Hepatocyte (in vitro differentiated cells): ENCODE results near the gene AGAP9. TPM values are rescaled to one million over a fixed set of nuclear protein-coding genes. Genes with fewer than 3 reads are reported as not detected.

ENCODE experiments used
- DNase-seq: peaks from one replicate; pipeline ENCODE4 v3.0.0-alpha.2; 2016; ENCODE audit warnings: low spot score
- H2AFZ ChIP-seq: fragments of 200-600 bp; sonication (generic); 2 replicates; pipeline ENCODE4 v1.6.0; 2016; ENCODE audit warnings: antibody characterized with exemption, mild to moderate bottlenecking
- H3K27ac ChIP-seq: fragments of 200-600 bp; sonication (generic); 2 replicates; pipeline ENCODE4 v1.5.1; 2016; ENCODE audit warnings: mild to moderate bottlenecking
- H3K27me3 ChIP-seq: fragments of 200-600 bp; sonication (generic); 2 replicates; pipeline ENCODE4 v1.6.1; 2016
- H3K36me3 ChIP-seq: fragments of 200-600 bp; sonication (generic); replicated peaks from 2 replicates; pipeline ENCODE4 v1.5.1; 2016; ENCODE audit warnings: low read depth; ENCODE audit not compliant: insufficient read depth
- H3K4me1 ChIP-seq: fragments of 200-600 bp; sonication (generic); 2 replicates; pipeline ENCODE4 v1.5.1; 2016; ENCODE audit warnings: mild to moderate bottlenecking, moderate library complexity; ENCODE audit not compliant: insufficient read depth
- H3K4me2 ChIP-seq: fragments of 200-600 bp; sonication (generic); 2 replicates; pipeline ENCODE4 v1.6.0; 2016
- H3K4me3 ChIP-seq: fragments of 200-600 bp; sonication (generic); 2 replicates; pipeline ENCODE4 v1.5.1; 2016; ENCODE audit warnings: mild to moderate bottlenecking
- H3K79me2 ChIP-seq: fragments of 200-600 bp; sonication (generic); 2 replicates; pipeline ENCODE4 v1.6.0; 2017; ENCODE audit warnings: mild to moderate bottlenecking
- H3K9me2 ChIP-seq: fragments of 200-600 bp; sonication (generic); replicated peaks from 2 replicates; pipeline ENCODE4 v1.6.0; 2017; ENCODE audit warnings: mild to moderate bottlenecking; ENCODE audit not compliant: insufficient read depth
- H3K9me3 ChIP-seq: fragments of 200-600 bp; sonication (generic); 2 replicates; pipeline ENCODE4 v1.5.1; 2016; ENCODE audit warnings: low read depth, mild to moderate bottlenecking
- H4K20me1 ChIP-seq: fragments of 200-600 bp; sonication (generic); 2 replicates; pipeline ENCODE4 v1.6.0; 2016; ENCODE audit warnings: mild to moderate bottlenecking; ENCODE audit not compliant: insufficient read depth, poor library complexity, severe bottlenecking
- EZH2 ChIP-seq: fragments of 200-600 bp; sonication (generic); IDR thresholded peaks from 2 replicates; pipeline ENCODE4 v1.6.1; 2016; ENCODE audit warnings: antibody characterized with exemption, mild to moderate bottlenecking, borderline replicate concordance
- EZH2phosphoT487 ChIP-seq: fragments of 200-600 bp; sonication (generic); IDR thresholded peaks from one replicate; pipeline ENCODE4 v1.6.1; 2018; ENCODE audit warnings: antibody characterized with exemption, mild to moderate bottlenecking, low read depth, moderate library complexity; ENCODE audit not compliant: unreplicated experiment, severe bottlenecking
- WGBS: methylation state at CpG from one replicate; pipeline ENCODE4 v1.1.6; 2016; ENCODE audit warnings: low lambda C conversion rate; ENCODE audit errors: missing lambda C conversion rate; 5-methylcytosine and 5-hydroxymethylcytosine counted together
- polyA plus RNA-seq: library from polyadenylated mRNA; unstranded; fragments of >200 nt; fragmentation: Nextera tagmentation; extraction: Ambion mirVana; gene quantifications from 2 replicates; pipeline ENCODE4 v1.2.1, GENCODE V29; 2016
- total RNA-seq: library from RNA; depleted of rRNA; stranded (reverse); fragments of >200 nt; gene quantifications from 2 replicates; pipeline ENCODE4 v1.2.3, GENCODE V29; 2014
- TF ChIP-seq, protein P1 (sequence below): fragments of 200-600 bp; sonication (generic); IDR thresholded peaks from 2 replicates; pipeline ENCODE4 v1.5.1; 2016; ENCODE audit warnings: antibody characterized with exemption, mild to moderate bottlenecking; ENCODE audit not compliant: poor library complexity

The AGAP9 gene
- total and polyA plus RNA-seq, 2 experiments from 2014 or later, result 6.9 to 9.4 TPM

DNA sequence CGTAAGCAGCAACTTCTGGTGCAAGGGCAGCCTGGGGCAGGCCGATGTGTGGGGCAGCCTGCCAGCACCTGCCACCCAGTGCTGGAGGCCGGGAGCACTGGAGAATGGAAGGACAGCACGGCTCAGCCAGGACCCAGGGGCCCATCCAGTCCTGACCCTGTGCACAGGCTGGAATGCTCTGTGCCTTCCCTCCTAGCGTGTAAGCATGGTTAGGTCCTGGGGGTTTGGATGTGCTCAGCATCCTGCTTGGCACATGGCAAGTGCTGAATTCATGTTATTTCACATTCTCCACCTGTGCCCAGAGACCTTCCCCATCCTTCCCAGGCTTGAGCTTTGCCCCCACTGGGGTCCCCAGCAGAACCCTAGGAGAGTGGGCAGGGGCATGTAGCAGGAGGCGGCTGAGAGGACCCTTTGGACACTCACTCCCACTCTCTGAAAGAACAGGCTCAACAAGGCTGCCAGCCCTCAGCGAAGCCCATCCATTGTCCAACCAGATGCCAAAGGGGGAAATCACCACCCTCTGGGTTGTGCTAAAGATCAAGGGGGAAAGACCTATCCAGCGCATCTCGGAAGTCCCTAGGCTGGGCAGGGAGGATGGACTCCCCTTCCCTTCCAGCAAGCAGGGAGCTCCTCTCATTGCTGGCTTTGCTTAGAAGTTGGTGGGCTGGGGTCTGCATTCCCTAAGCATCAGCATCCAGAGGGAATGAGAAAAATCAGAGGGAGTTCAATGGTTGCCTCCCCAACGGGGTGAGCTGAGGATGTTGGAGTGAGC lies 69.2 kb downstream of the AGAP9 start:
- Histone ChIP-seq H3K4me3 (no peak overlapping the region), H3K36me3 (no peaks in the 10 kb centered on the region), H2AFZ (no peak overlapping the region), H3K79me2 (no peaks in the 10 kb centered on the region), H3K27me3 (no peaks in the 10 kb centered on the region), H4K20me1 (no peaks in the 10 kb centered on the region), H3K9me3 (no peaks in the 10 kb centered on the region), H3K9me2 (no peaks in the 10 kb centered on the region), H3K4me1 (peaks cover 32% of the 10 kb centered on the region), H3K27ac (no peak overlapping the region), H3K4me2 (no peak overlapping the region)
- TF ChIP-seq EZH2 (no peak), EZH2phosphoT487 (no peak)
- TF ChIP-seq, protein P1, sequence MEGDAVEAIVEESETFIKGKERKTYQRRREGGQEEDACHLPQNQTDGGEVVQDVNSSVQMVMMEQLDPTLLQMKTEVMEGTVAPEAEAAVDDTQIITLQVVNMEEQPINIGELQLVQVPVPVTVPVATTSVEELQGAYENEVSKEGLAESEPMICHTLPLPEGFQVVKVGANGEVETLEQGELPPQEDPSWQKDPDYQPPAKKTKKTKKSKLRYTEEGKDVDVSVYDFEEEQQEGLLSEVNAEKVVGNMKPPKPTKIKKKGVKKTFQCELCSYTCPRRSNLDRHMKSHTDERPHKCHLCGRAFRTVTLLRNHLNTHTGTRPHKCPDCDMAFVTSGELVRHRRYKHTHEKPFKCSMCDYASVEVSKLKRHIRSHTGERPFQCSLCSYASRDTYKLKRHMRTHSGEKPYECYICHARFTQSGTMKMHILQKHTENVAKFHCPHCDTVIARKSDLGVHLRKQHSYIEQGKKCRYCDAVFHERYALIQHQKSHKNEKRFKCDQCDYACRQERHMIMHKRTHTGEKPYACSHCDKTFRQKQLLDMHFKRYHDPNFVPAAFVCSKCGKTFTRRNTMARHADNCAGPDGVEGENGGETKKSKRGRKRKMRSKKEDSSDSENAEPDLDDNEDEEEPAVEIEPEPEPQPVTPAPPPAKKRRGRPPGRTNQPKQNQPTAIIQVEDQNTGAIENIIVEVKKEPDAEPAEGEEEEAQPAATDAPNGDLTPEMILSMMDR, result no peak
- DNase-seq, result no peak
- 92% methylated on average over 10 of the region's 10 CpGs for WGBS

DNA sequence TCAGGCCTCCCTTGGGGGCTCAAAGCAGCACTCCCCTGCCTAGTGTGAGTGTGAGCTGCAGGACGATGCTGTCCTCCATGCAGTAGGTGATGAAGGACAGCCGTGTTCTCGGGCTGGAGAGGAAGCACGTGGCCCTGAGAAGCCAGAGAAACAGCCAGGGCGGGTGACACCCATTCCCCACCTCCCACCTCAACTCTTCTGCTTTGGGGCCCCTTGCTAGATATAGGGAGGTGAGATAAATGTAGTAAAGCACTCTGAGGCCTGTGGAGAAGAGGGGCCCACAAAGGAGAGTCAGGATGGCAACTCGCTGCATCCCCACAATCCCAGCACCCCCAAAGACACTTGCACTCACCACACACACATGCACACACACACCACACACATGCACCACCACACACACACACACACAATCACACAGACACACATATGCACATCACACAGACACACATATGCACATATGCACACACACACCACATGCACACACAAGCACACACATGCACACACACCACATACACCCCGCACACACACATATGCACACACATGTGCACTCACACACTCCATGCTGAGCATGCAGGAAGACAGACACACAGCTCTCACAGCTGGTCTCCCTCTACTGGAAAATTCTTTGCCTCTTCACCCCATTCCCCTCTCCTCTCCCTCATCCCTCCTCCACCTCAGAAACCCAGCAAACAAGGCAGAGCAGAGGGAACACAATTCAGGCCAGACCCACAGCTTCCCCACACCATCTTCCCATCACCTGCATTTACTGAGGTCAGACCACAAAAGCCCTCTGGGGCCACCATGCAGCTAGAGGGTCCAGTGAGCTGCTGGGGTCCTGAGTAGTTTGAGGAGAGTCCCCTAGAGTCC lies 70.1 kb downstream of the AGAP9 start:
- no peaks in the 10 kb centered on the region for H3K9me3 ChIP-seq
- DNase-seq, result peak; percentile 5
- TF ChIP-seq, protein P1, result no peak
- no peak for TF ChIP-seq EZH2
- TF ChIP-seq EZH2phosphoT487, result no peak
- no peaks in the 10 kb centered on the region for H3K9me2 ChIP-seq
- H2AFZ ChIP-seq, result no peak overlapping the region
- H4K20me1 ChIP-seq, result no peaks in the 10 kb centered on the region
- H3K4me2 ChIP-seq, result no peak overlapping the region
- no peaks in the 10 kb centered on the region for H3K36me3 ChIP-seq
- 72% methylated on average over 7 of the region's 7 CpGs for WGBS
- no peaks in the 10 kb centered on the region for H3K27me3 ChIP-seq
- no peaks in the 10 kb centered on the region for H3K79me2 ChIP-seq
- no peak overlapping the region for H3K4me3 ChIP-seq
- peaks cover 31% of the 10 kb centered on the region for H3K4me1 ChIP-seq
- H3K27ac ChIP-seq, result no peak overlapping the region

DNA sequence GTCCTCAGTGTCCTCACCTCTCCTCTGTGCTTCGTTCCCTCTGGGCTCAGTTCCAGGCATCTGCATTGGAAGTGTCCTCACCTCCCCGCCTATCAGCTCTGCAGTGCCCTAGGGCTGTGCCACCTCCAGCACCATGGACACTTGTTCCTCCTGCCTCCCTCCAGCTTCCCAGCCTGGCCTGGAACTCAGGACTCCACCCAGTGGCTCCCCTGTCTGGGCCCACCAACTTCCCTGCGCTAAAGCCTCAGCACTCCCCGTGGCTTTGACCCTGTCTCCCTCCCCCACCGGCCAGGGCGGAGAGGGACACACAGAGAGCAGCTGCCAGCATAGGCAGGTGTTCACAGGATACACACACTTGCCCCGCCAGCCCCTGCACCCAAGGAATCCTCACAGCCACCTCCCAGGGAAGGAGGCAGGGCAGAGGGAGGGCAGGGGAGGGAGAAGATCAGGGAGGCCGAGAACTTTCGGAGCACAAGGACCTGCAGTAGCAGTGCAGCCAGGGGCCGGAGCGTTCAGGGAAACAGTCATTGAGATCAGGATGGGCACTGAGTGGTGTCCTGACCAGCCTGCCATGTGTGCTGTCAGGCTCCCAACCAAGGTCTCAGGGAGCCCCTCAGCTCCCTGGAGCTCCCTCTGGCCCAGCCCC lies 70.8 kb downstream of the AGAP9 start:
- WGBS, result 62% methylated on average over 7 of the region's 11 CpGs
- H3K9me3 ChIP-seq, result no peaks in the 10 kb centered on the region
- no peaks in the 10 kb centered on the region for H3K9me2 ChIP-seq
- TF ChIP-seq EZH2, result no peak
- no peak for TF ChIP-seq EZH2phosphoT487
- TF ChIP-seq, protein P1, result no peak
- H4K20me1 ChIP-seq, result no peaks in the 10 kb centered on the region
- H3K27me3 ChIP-seq, result no peaks in the 10 kb centered on the region
- no peak overlapping the region for H3K27ac ChIP-seq
- peaks cover 27% of the 10 kb centered on the region for H3K4me1 ChIP-seq
- H3K4me2 ChIP-seq, result no peak overlapping the region
- no peak overlapping the region for H3K4me3 ChIP-seq
- no peaks in the 10 kb centered on the region for H3K79me2 ChIP-seq
- no peaks in the 10 kb centered on the region for H3K36me3 ChIP-seq
- peak; percentile 12 for DNase-seq
- H2AFZ ChIP-seq, result no peak overlapping the region
